Mesenteric fat pad (tissue), 1 donor: ENCODE results near the gene NDE1. TPM values are rescaled to one million over a fixed set of nuclear protein-coding genes. Genes with fewer than 3 reads are reported as not detected.
"Not testable (repeated sequence)": the region's sequence is repeated elsewhere in the genome, so short reads cannot be mapped to it uniquely, and the experiment has no call there.

Experiments
- DNase-seq: peaks from one replicate; pipeline ENCODE4 v3.0.0-alpha.2; 2020; ENCODE audit warnings: low spot score
- total RNA-seq: library from RNA; stranded (reverse); fragmentation: NEBNext Ultra II Directional; extraction: Animal tissue kit (Norgen Biotek cat#: 25700); gene quantifications from one replicate; pipeline ENCODE4 v1.2.1, GENCODE V29; 2021
- donor health status: DM: yes; HTN: yes; CAD: no.

NDE1 gene
- total RNA-seq, 1 donor from 2014 or later: 26.8 TPM

- DNase-seq: no peak
Measured at GRCh38 chr16:15620611-15621195, 29.3 kb upstream of the NDE1 start.

GRCh38 chr16:15621456-15621855 lies 28.6 kb upstream of the NDE1 start:
- no peak for DNase-seq

GRCh38 chr16:15621889-15622288 lies 28.2 kb upstream of the NDE1 start:
- DNase-seq: no peak

GRCh38 chr16:15631730-15632409 lies 18.2 kb upstream of the NDE1 start:
- no peak for DNase-seq

GRCh38 chr16:15635926-15636325 lies 14.1 kb upstream of the NDE1 start:
- no peak for DNase-seq

- no peak for DNase-seq
Measured at GRCh38 chr16:15636392-15636873, 13.6 kb upstream of the NDE1 start.

- peak; percentile 57 for DNase-seq
Measured at GRCh38 chr16:15639061-15639568, 10.9 kb upstream of the NDE1 start.

- no peak for DNase-seq
Measured at GRCh38 chr16:15640966-15641365, 9.1 kb upstream of the NDE1 start.

GRCh38 chr16:15641753-15642556 lies 8.1 kb upstream of the NDE1 start:
- no peak for DNase-seq

- DNase-seq: peak; percentile 93
Measured at GRCh38 chr16:15642557-15643047, 7.4 kb upstream of the NDE1 start.

- peak; percentile 100 for DNase-seq
Measured at GRCh38 chr16:15643048-15643945, 6.7 kb upstream of the NDE1 start, which contains the start of gene MARF1. MARF1 (minus strand) TSS chr16:15643154; CDS start chr16:15639233, 3,921 bp downstream.

- no peak for DNase-seq
Measured at GRCh38 chr16:15643946-15644250, 6.1 kb upstream of the NDE1 start.

GRCh38 chr16:15644267-15644961 lies 5.6 kb upstream of the NDE1 start:
- no peak for DNase-seq

GRCh38 chr16:15644962-15645465 lies 5.0 kb upstream of the NDE1 start:
- DNase-seq: not testable (repeated sequence)

- peak; percentile 43 for DNase-seq
Measured at GRCh38 chr16:15646557-15647293, 3.3 kb upstream of the NDE1 start.

- no peak for DNase-seq
Measured at GRCh38 chr16:15647294-15648014, 2.6 kb upstream of the NDE1 start.

- no peak for DNase-seq
Measured at GRCh38 chr16:15648135-15648730, 1.8 kb upstream of the NDE1 start.

- not testable (repeated sequence) for DNase-seq
Measured at GRCh38 chr16:15649311-15649710, 734 bp upstream of the NDE1 start.
